ENCODE data around the gene ADAMTS12. TPM values are rescaled to one million over a fixed set of nuclear protein-coding genes. Genes with fewer than 3 reads are reported as not detected.
A peak's percentile ranks its signal among the peaks of the same experiment; 100 is the strongest.

The ADAMTS12 gene
- total RNA-seq, 6 experiments from 2014 or later, result 1.1 to 3.9 (median 1.7) TPM

DNA sequence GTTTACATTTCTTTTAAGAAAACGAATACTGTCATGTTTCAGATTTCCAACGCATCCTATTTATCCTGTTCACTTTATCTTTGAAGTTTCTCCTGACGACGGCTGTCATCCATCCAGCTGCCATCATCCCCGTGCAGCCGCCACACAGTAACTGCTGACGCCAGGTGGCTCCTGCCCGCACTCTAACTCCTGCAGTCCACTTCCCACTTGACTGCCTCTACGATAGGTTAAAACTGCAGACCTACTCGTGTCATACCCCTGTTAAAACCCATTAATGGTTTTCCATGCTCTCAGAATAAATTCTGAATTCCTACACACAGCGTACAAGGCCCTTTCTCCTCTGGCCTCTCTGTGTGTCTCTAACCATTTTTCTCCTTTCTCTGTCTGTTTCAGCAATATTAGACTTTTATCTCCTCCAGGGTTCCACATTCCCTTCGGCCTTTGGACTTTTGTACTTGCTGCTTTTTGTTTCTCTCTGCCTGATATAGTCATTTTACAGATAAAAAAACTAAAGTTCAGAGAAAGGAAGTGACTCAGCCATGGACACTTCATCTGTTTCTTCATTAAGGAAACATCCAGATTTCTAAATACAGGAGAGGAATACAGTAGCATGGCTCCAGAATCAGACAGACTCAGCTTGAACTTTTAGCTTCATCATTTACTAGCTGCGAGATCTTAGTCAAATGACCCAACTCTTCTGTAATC lies 84.9 kb downstream of the ADAMTS12 start:
- TF ChIP-seq POLR2A (IDR thresholded peaks at IDR 0.05), result no peak
- TF ChIP-seq, protein P1, sequence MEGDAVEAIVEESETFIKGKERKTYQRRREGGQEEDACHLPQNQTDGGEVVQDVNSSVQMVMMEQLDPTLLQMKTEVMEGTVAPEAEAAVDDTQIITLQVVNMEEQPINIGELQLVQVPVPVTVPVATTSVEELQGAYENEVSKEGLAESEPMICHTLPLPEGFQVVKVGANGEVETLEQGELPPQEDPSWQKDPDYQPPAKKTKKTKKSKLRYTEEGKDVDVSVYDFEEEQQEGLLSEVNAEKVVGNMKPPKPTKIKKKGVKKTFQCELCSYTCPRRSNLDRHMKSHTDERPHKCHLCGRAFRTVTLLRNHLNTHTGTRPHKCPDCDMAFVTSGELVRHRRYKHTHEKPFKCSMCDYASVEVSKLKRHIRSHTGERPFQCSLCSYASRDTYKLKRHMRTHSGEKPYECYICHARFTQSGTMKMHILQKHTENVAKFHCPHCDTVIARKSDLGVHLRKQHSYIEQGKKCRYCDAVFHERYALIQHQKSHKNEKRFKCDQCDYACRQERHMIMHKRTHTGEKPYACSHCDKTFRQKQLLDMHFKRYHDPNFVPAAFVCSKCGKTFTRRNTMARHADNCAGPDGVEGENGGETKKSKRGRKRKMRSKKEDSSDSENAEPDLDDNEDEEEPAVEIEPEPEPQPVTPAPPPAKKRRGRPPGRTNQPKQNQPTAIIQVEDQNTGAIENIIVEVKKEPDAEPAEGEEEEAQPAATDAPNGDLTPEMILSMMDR (IDR thresholded peaks at IDR 0.05), result no peak
- no peaks in the 10 kb centered on the region for H3K36me3 ChIP-seq
- no peak overlapping the region for H3K27ac ChIP-seq
- H3K27me3 ChIP-seq, result no peaks in the 10 kb centered on the region
- WGBS (ENCODE audit: insufficient coverage, low coverage, low lambda C conversion rate, missing lambda C conversion rate), result 46% methylated on average over 13 of the region's 13 CpGs
- peak; percentile 55 to 86 (median 68) for ATAC-seq
- DNase-seq, result no peak
- intact Hi-C loops (cut with DNase I), result no loop called here
- H3K4me1 ChIP-seq, result no peaks in the 10 kb centered on the region
- H3K4me3 ChIP-seq, result no peak overlapping the region
- no peaks in the 10 kb centered on the region for H3K9me3 ChIP-seq

DNA sequence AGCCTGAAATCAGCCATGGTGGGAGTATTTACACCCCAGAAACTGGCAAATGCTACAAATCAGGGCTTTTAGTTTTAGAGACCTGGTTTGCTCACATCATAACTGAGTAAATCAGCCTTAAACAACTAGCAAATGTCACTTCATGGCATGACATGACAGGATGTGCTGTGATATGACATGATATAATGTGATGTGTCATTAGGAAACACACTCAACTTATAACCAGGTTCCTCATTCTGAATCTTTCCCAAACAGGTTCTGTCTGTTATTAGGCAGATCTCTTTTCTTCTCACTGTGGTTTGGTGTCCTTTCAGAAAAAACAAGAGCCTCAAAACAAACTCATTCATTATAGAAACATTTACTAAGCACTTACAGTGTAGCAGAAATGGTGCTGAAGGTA lies 90.5 kb downstream of the ADAMTS12 start:
- no peak for TF ChIP-seq POLR2A (IDR thresholded peaks at IDR 0.05)
- TF ChIP-seq, protein P1 (IDR thresholded peaks at IDR 0.05), result no peak
- intact Hi-C loops (cut with DNase I), result no loop called here
- Histone ChIP-seq H3K27ac (no peak overlapping the region), H3K4me3 (no peak overlapping the region), H3K27me3 (peaks cover 0 to 3% of the 10 kb centered on the region in 2 donors), H3K4me1 (no peaks in the 10 kb centered on the region), H3K9me3 (no peaks in the 10 kb centered on the region), H3K36me3 (no peaks in the 10 kb centered on the region)
- no peak for DNase-seq
- ATAC-seq, result no peak

DNA sequence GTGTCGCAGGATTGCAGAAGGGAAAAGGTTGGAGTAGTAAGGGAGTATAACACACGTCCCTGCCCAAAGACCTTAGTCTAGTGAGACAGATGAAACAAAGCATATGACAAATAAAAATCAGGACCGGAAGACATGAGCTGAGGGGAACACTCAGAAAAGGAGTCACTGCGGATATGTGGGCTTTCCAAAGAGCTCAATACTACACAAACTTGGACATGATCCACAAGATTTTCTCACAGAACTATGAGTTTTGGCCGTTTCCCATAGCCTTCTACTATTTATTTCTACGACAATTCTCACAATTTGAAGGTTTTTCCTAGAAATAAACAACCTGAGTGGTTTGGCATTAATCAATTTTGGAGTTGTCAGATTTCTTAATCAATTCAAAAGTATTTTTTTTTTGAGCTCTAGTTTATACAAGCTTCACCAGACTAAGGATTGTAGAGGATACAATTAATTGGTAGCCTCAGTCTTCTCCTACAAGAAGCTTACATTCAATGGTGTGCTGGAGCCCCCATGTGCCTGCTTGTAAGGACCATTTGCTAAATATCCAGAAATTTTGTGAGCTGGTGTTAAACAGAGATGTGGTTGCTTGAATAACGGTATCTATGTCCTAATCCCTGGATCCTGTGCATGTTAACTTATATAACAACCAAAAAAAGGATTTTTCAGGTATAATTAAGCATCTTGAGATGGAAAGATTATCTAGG lies 91.4 kb downstream of the ADAMTS12 start:
- 62% methylated on average over 7 of the region's 7 CpGs for WGBS (ENCODE audit: insufficient coverage, low coverage, low lambda C conversion rate, missing lambda C conversion rate)
- DNase-seq (no peak), ATAC-seq (no peak)
- Histone ChIP-seq H3K4me1 (no peaks in the 10 kb centered on the region), H3K4me3 (no peak overlapping the region), H3K36me3 (no peaks in the 10 kb centered on the region), H3K27ac (no peak overlapping the region), H3K9me3 (no peaks in the 10 kb centered on the region), H3K27me3 (peaks cover 0 to 3% of the 10 kb centered on the region in 2 donors)
- TF ChIP-seq, protein P1 (IDR thresholded peaks at IDR 0.05), result no peak
- no peak for TF ChIP-seq POLR2A (IDR thresholded peaks at IDR 0.05)
- intact Hi-C loops (cut with DNase I), result no loop called here

DNA sequence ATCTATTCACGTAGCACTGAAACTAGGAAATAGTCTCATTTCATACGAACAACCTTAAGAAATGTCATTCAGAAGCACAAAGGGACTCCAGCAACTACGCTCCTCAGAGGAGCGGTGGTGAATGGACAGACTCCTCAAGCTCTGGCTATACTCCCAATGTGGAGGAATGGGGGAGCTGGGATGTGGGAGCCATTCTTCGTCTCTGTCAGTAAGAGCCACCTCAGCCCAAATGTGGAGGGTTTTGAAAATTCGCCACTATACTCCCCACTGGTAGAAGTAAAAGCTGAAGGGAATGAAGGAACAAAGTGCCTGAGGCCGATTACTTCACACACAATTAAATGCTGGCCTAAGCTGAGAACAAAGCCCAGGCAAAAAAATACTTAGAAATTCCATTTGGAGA lies 96.3 kb downstream of the ADAMTS12 start:
- WGBS (ENCODE audit: insufficient coverage, low coverage, low lambda C conversion rate, missing lambda C conversion rate), result 69% methylated on average over 7 of the region's 7 CpGs
- TF ChIP-seq, protein P1 (IDR thresholded peaks at IDR 0.05), result no peak
- no peak for TF ChIP-seq POLR2A (IDR thresholded peaks at IDR 0.05)
- H3K27ac ChIP-seq, result no peak overlapping the region
- DNase-seq (no peak), ATAC-seq (no peak)
- H3K9me3 ChIP-seq, result no peaks in the 10 kb centered on the region
- no peaks in the 10 kb centered on the region for H3K36me3 ChIP-seq
- H3K4me3 ChIP-seq, result no peak overlapping the region
- intact Hi-C loops (cut with DNase I), result no loop called here
- peaks cover 0 to 3% of the 10 kb centered on the region in 2 donors for H3K27me3 ChIP-seq
- H3K4me1 ChIP-seq, result no peaks in the 10 kb centered on the region
